ENCODE results near the gene ATCAY.
"Not testable (repeated sequence)": the region's sequence is repeated elsewhere in the genome, so short reads cannot be mapped to it uniquely, and the experiment has no call there.

ATCAY gene

GRCh38 chr19:3904233-3904632, 23.7 kb downstream of the ATCAY start:
- no peak for DNase-seq

GRCh38 chr19:3907626-3908265, 27.3 kb downstream of the ATCAY start:
- no peak for DNase-seq

- no peak for DNase-seq
Measured at GRCh38 chr19:3908266-3909054, 28.0 kb downstream of the ATCAY start.

- DNase-seq: no peak
Measured at GRCh38 chr19:3910105-3910504, 29.6 kb downstream of the ATCAY start.

GRCh38 chr19:3914199-3914598, 33.7 kb downstream of the ATCAY start:
- DNase-seq: no peak

GRCh38 chr19:3916033-3916432, 35.5 kb downstream of the ATCAY start:
- no peak for DNase-seq

- DNase-seq: no peak
Measured at GRCh38 chr19:3919793-3920192, 39.3 kb downstream of the ATCAY start.

GRCh38 chr19:3923096-3923758, 42.7 kb downstream of the ATCAY start:
- DNase-seq: no peak

- DNase-seq: no peak
Measured at GRCh38 chr19:3923912-3924311, 43.4 kb downstream of the ATCAY start.

- DNase-seq: no peak
Measured at GRCh38 chr19:3931041-3931440, 50.6 kb downstream of the ATCAY start.

- DNase-seq: no peak
Measured at GRCh38 chr19:3932931-3933810, 52.7 kb downstream of the ATCAY start, which contains the start of gene NMRK2. NMRK2 (plus strand) TSS chr19:3933069; CDS start chr19:3933672, 603 bp downstream.

GRCh38 chr19:3936506-3937442, 56.3 kb downstream of the ATCAY start:
- DNase-seq: no peak

GRCh38 chr19:3938300-3938950, 57.9 kb downstream of the ATCAY start:
- DNase-seq: not testable (repeated sequence)

- DNase-seq: no peak
Measured at GRCh38 chr19:3942790-3943409, 62.4 kb downstream of the ATCAY start.

- peak; percentile 33 to 53 for DNase-seq
Measured at GRCh38 chr19:3944018-3944721, 63.7 kb downstream of the ATCAY start.

- no peak for DNase-seq
Measured at GRCh38 chr19:3945838-3946237, 65.4 kb downstream of the ATCAY start.

GRCh38 chr19:3947316-3947933, 66.9 kb downstream of the ATCAY start:
- not testable (repeated sequence) for DNase-seq

GRCh38 chr19:3949294-3949693, 68.8 kb downstream of the ATCAY start:
- DNase-seq: no peak

Data from AML-193 (cell line).